ENCODE data around the gene C17orf100. TPM values are rescaled to one million over a fixed set of nuclear protein-coding genes. Genes with fewer than 3 reads are reported as not detected.

The C17orf100 gene
- total RNA-seq, 2 donors from 2014 or later: 0.63 TPM; not detected in 1

DNA sequence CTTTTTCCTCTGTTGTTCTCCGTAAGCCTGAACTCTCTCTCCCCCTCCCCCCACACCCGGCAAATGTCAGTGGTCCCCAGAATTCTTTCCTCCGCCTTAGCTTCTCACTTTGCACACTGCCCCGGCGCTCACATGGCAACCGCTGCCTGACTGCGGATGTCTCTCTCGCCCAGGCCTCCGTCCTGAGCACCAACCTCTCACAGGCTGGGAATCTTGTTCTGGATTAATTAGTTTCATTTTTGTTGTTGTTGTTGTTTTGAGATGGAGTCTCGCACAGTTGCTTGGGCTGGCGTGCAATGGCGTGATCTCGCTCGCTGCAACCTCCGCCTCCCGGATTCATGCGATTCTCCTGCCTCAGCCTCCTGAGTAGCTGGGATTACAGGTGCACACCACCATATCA, 16.7 kb downstream of the C17orf100 start:
- TF ChIP-seq, protein P1, sequence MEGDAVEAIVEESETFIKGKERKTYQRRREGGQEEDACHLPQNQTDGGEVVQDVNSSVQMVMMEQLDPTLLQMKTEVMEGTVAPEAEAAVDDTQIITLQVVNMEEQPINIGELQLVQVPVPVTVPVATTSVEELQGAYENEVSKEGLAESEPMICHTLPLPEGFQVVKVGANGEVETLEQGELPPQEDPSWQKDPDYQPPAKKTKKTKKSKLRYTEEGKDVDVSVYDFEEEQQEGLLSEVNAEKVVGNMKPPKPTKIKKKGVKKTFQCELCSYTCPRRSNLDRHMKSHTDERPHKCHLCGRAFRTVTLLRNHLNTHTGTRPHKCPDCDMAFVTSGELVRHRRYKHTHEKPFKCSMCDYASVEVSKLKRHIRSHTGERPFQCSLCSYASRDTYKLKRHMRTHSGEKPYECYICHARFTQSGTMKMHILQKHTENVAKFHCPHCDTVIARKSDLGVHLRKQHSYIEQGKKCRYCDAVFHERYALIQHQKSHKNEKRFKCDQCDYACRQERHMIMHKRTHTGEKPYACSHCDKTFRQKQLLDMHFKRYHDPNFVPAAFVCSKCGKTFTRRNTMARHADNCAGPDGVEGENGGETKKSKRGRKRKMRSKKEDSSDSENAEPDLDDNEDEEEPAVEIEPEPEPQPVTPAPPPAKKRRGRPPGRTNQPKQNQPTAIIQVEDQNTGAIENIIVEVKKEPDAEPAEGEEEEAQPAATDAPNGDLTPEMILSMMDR (IDR thresholded peaks at IDR 0.05): no peak
- Histone ChIP-seq H3K27me3 (no peaks in the 10 kb centered on the region), H3K4me3 (no peak overlapping the region), H3K27ac (no peak overlapping the region), H3K4me1 (no peaks in the 10 kb centered on the region), H3K9me3 (no peaks in the 10 kb centered on the region), H3K36me3 (no peaks in the 10 kb centered on the region)
- DNase-seq (ENCODE audit: low spot score): no peak

DNA sequence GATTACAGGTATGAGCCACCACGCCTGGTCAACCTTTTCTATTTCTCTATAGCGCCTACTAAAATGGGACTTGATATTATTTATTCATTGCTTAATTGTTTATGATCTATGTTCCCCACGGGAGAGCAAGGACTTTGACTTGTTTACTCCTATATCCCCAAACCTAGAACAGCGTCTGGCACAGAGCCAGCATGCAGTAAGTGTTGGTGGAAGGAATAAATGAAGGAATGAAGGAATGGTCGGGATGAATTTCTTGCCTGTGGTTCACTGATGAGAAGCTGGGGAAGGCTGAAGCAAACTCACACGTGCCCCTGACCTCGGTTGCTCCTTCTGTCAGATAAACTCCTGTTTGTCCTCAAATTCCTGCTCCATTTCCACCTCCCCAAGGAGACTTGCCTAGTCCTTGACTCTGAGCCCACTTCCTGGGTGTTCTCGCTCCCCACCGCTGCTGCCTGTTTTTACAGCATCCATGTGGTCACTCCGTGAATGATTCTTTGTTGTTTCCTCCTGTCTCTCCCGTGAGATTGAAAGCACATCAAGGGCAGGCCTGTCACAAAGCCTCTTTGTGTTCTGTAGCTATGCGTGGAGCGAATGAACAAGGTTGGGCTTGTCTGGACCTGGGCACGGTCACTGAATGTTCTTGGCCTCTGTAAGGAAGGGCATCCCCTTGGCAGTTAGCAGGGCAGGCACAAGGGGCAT, 17.3 kb downstream of the C17orf100 start:
- TF ChIP-seq, protein P1 (IDR thresholded peaks at IDR 0.05): no peak
- no peak overlapping the region for H3K4me3 ChIP-seq
- H3K36me3 ChIP-seq: no peaks in the 10 kb centered on the region
- H3K27me3 ChIP-seq: no peaks in the 10 kb centered on the region
- H3K4me1 ChIP-seq: no peaks in the 10 kb centered on the region
- no peak overlapping the region for H3K27ac ChIP-seq
- no peaks in the 10 kb centered on the region for H3K9me3 ChIP-seq
- DNase-seq (ENCODE audit: low spot score): no peak

DNA sequence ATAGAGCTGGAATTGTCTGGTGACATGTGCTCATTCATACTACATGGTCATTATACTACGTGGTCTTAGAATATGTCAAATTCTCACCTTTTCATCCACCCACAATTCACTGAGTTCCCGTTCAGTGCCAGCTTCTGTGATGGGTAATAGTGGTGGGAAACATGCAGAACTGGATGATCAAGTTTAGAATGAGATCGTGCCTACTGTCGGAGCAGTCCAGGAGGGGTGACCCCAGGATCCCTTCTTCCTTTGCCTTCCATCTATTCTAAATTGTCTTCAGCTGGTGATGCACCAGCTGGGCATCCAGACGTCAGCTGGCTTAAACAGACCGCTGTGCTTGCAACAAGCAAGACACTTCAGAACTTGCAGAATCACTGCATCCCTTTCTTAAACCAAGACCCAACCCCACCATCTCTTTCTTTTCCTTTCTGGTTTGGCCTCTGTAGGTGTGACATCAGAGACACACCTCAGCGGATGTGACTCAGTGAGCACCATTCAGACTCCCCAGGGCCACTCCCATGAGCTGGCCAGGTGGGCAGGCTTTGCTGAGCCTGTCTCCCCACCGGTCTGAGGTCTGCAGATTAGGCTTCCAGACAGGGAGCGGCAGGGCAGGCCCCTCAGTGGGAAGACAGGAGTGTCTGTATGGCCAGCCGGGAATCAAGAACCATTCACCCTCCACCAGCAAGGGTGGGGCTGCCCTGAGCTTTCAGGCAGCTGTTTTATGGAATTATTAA, 18.1 kb downstream of the C17orf100 start:
- TF ChIP-seq, protein P1 (IDR thresholded peaks at IDR 0.05): no peak
- DNase-seq (ENCODE audit: low spot score): no peak
- Histone ChIP-seq H3K4me1 (no peaks in the 10 kb centered on the region), H3K27ac (no peak overlapping the region), H3K36me3 (no peaks in the 10 kb centered on the region), H3K9me3 (no peaks in the 10 kb centered on the region), H3K27me3 (no peaks in the 10 kb centered on the region), H3K4me3 (no peak overlapping the region)

DNA sequence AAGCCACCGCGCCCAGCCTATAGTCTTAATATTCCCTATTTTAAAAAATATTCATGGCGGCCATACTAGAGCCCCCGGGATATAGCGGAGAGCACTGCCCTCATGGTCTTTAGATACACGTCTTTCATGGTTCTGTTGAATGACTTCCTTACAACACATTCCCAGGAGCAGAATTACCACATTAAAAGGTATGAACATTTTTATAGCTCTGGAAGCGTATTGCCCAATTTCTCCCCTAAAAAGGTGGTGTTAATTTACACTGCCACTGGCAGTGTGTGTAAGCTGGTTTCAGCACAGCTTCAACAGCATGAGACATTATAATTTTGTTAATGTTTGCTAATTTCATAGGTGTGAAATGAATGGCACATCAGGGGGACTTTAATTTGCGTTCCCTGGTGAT, 19.0 kb downstream of the C17orf100 start:
- no peak for DNase-seq (ENCODE audit: low spot score)
- no peaks in the 10 kb centered on the region for H3K36me3 ChIP-seq
- no peaks in the 10 kb centered on the region for H3K4me1 ChIP-seq
- TF ChIP-seq, protein P1 (IDR thresholded peaks at IDR 0.05): no peak
- no peaks in the 10 kb centered on the region for H3K27me3 ChIP-seq
- H3K27ac ChIP-seq: no peak overlapping the region
- no peaks in the 10 kb centered on the region for H3K9me3 ChIP-seq
- H3K4me3 ChIP-seq: no peak overlapping the region

DNA sequence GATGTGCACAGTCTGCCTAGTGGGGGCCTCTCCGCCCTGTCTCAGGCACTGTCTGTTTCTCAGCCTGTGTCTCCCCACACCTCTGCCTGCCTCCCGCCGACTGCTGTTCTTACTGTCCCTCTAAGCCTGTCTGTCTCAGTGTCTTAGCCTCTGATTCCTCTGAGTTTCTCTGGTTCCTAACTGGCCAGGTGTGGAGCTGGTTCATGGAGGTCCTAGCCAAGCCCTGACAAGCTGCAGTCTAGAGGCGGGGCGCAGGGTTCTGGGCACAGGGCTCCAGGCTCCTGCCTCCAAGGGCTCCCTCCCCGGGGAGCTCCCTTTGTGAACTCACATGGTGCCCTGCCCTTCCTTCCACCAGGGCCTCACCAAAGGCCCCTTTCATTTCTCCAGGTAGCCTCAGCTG, 19.4 kb downstream of the C17orf100 start:
- no peak overlapping the region for H3K4me3 ChIP-seq
- no peaks in the 10 kb centered on the region for H3K27me3 ChIP-seq
- H3K27ac ChIP-seq: no peak overlapping the region
- no peaks in the 10 kb centered on the region for H3K9me3 ChIP-seq
- no peaks in the 10 kb centered on the region for H3K4me1 ChIP-seq
- TF ChIP-seq, protein P1 (IDR thresholded peaks at IDR 0.05): no peak
- DNase-seq (ENCODE audit: low spot score): no peak
- no peaks in the 10 kb centered on the region for H3K36me3 ChIP-seq
